Stimulated activated CD4-positive, alpha-beta T cell treated with anti-CD3 and anti-CD28 coated beads, Interleukin-1b, Interleukin-23, amount 100 ng/mL, for 48 hours (primary cell): ENCODE data around the gene KLHDC7A.

Source experiments
- DNase-seq: peaks from one replicate; pipeline ENCODE4 v3.0.0-alpha.2; 2020

KLHDC7A gene

GRCh38 chr1:18473195-18473815 is 7.4 kb upstream of the KLHDC7A start:
- DNase-seq, result no peak

GRCh38 chr1:18474559-18475175 is 6.1 kb upstream of the KLHDC7A start:
- no peak for DNase-seq

- DNase-seq, result no peak
Observed at GRCh38 chr1:18475234-18475905, 5.4 kb upstream of the KLHDC7A start.

GRCh38 chr1:18479454-18479853 is 1.3 kb upstream of the KLHDC7A start:
- no peak for DNase-seq

- DNase-seq, result no peak
Observed at GRCh38 chr1:18481190-18481920, 625 bp downstream of the KLHDC7A start.

GRCh38 chr1:18481921-18482701 is 1.4 kb downstream of the KLHDC7A start:
- DNase-seq, result no peak

- DNase-seq, result no peak
Observed at GRCh38 chr1:18482721-18483425, 2.1 kb downstream of the KLHDC7A start.

- no peak for DNase-seq
Observed at GRCh38 chr1:18484276-18484675, 3.5 kb downstream of the KLHDC7A start.

GRCh38 chr1:18484721-18485120 is 4.0 kb downstream of the KLHDC7A start:
- no peak for DNase-seq

GRCh38 chr1:18485227-18485626 is 4.5 kb downstream of the KLHDC7A start:
- DNase-seq, result no peak

GRCh38 chr1:18486195-18486594 is 5.5 kb downstream of the KLHDC7A start:
- no peak for DNase-seq

- DNase-seq, result no peak
Observed at GRCh38 chr1:18489417-18490143, 8.8 kb downstream of the KLHDC7A start.

- DNase-seq, result no peak
Observed at GRCh38 chr1:18491168-18491567, 10.4 kb downstream of the KLHDC7A start.

- no peak for DNase-seq
Observed at GRCh38 chr1:18494304-18494703, 13.6 kb downstream of the KLHDC7A start.

GRCh38 chr1:18495635-18496034 is 14.9 kb downstream of the KLHDC7A start:
- DNase-seq, result no peak

- no peak for DNase-seq
Observed at GRCh38 chr1:18496056-18496455, 15.3 kb downstream of the KLHDC7A start.

- DNase-seq, result no peak
Observed at GRCh38 chr1:18496497-18497235, 15.9 kb downstream of the KLHDC7A start.

- DNase-seq, result no peak
Observed at GRCh38 chr1:18501833-18502232, 21.1 kb downstream of the KLHDC7A start.

- DNase-seq, result no peak
Observed at GRCh38 chr1:18504609-18505008, 23.9 kb downstream of the KLHDC7A start.

GRCh38 chr1:18505666-18506065 is 24.9 kb downstream of the KLHDC7A start:
- no peak for DNase-seq

- no peak for DNase-seq
Observed at GRCh38 chr1:18508084-18508483, 27.4 kb downstream of the KLHDC7A start.
